B cell (primary cell): ENCODE results near the gene KLHL17. TPM values are rescaled to one million over a fixed set of nuclear protein-coding genes. Genes with fewer than 3 reads are reported as not detected.

Source experiments
- ATAC-seq: fragments of 200-7000 bp; cut with Tn5 transposase; one replicate; pipeline ENCODE4 v1.10.0; 2021; ENCODE audit warnings: low read depth, mild to moderate bottlenecking, moderate number of reproducible peaks, moderate library complexity
- CTCF ChIA-PET: fragments of 350-600 bp; sonication (Branson Sonifier 250); formaldehyde crosslinking; loops from one replicate; lab custom pipeline; 2021; ENCODE audit warnings: antibody characterized with exemption, inconsistent platforms; lab: Charles Lee
- POLR2A ChIA-PET: fragments of 350-600 bp; sonication (Branson Sonifier 250); formaldehyde crosslinking; loops from one replicate; lab custom pipeline; 2021; ENCODE audit warnings: antibody characterized with exemption; lab: Charles Lee
- DNase-seq: peaks from one replicate; pipeline ENCODE4 v3.0.0; 2013
- H2AFZ ChIP-seq: 2 replicates; pipeline ENCODE4 v1.6.1; 2012; ENCODE audit warnings: mild to moderate bottlenecking, low read depth, low read length; ENCODE audit not compliant: insufficient read depth, poor library complexity, severe bottlenecking
- H3K27ac ChIP-seq, 2 donors: 1 replicate in 1 of 2; 2 replicates in 1 of 2; pipeline ENCODE4 v1.5.1; 2012 to 2013; ENCODE audit warnings: low read length in 2 of 2, mild to moderate bottlenecking in 2 of 2, moderate library complexity in 1 of 2
- H3K27me3 ChIP-seq, 4 experiments: fragments of 200-600 bp in 1 of 4; sonication (generic) in 1 of 4; replicated peaks in 1 of 4; 1 replicate in 2 of 4; 2 replicates in 2 of 4; pipeline versions ENCODE4 v1.6.1 to v1.7.0; 2013 to 2016; ENCODE audit warnings: low read length in 3 of 4, mild to moderate bottlenecking in 2 of 4, mixed read lengths in 1 of 4, moderate library complexity in 1 of 4; ENCODE audit not compliant: insufficient read depth in 4 of 4, control insufficient read depth in 3 of 4; ENCODE audit errors: control extremely low read depth in 1 of 4
- H3K36me3 ChIP-seq, 2 experiments: replicated peaks in 1 of 2; 1 replicate in 1 of 2; 2 replicates in 1 of 2; pipeline versions ENCODE4 v1.6.1 to v1.7.1; 2013; ENCODE audit warnings: low read length in 1 of 2; ENCODE audit not compliant: insufficient read depth in 2 of 2, control insufficient read depth in 1 of 2; ENCODE audit errors: control extremely low read depth in 1 of 2, extremely low read depth in 1 of 2
- H3K4me1 ChIP-seq, 2 donors: fragments of 200-600 bp in 1 of 2; sonication (generic) in 1 of 2; 1 replicate in 1 of 2; 2 replicates in 1 of 2; pipeline versions ENCODE4 v1.5.1 to v1.6.1; 2013 to 2017; ENCODE audit warnings: low read length in 2 of 2; ENCODE audit not compliant: control insufficient read depth in 2 of 2, insufficient read depth in 2 of 2
- H3K4me2 ChIP-seq: replicated peaks from 2 replicates; pipeline ENCODE3; 2012; ENCODE audit warnings: mild to moderate bottlenecking, low read depth, low read length; ENCODE audit not compliant: poor library complexity, severe bottlenecking
- H3K4me3 ChIP-seq, 5 experiments: fragments of 200-600 bp in 1 of 5; sonication (generic) in 1 of 5; 1 replicate in 3 of 5; 2 replicates in 2 of 5; pipeline versions ENCODE4 v1.5.1 to v1.7.0; 2011 to 2016; ENCODE audit warnings: low read length in 4 of 5, mild to moderate bottlenecking in 4 of 5, low read depth in 2 of 5, control low read depth in 1 of 5, moderate library complexity in 1 of 5; ENCODE audit not compliant: insufficient read depth in 1 of 5; ENCODE audit errors: control extremely low read depth in 1 of 5, extremely low read depth in 1 of 5
- H3K79me2 ChIP-seq: fragments of 200-600 bp; sonication (generic); one replicate; pipeline ENCODE4 v1.6.0; 2016; ENCODE audit warnings: low read length; ENCODE audit not compliant: control insufficient read depth, insufficient read depth
- H3K9ac ChIP-seq: fragments of 200-600 bp; sonication (generic); 2 replicates; pipeline ENCODE4 v1.6.1; 2017; ENCODE audit warnings: mild to moderate bottlenecking, low read length, moderate library complexity
- H3K9me3 ChIP-seq, 3 donors: one replicate each; pipeline versions ENCODE4 v1.6.1 to v1.7.1; 2013; ENCODE audit warnings: low read length in 2 of 3; ENCODE audit not compliant: control insufficient read depth in 2 of 3, insufficient read depth in 1 of 3; ENCODE audit errors: control extremely low read depth in 1 of 3
- H4K20me1 ChIP-seq: 2 replicates; pipeline ENCODE4 v1.6.0; 2012; ENCODE audit warnings: mild to moderate bottlenecking, low read length; ENCODE audit not compliant: insufficient read depth, control insufficient read depth, poor library complexity, severe bottlenecking
- H3K27ac Mint-ChIP-seq: one replicate; pipeline ENCODE4 v1.8.0; 2021; ENCODE audit warnings: mixed read lengths
- H3K27me3 Mint-ChIP-seq: one replicate; pipeline ENCODE4 v1.8.0; 2021; ENCODE audit warnings: mixed read lengths
- H3K4me1 Mint-ChIP-seq: one replicate; pipeline ENCODE4 v1.8.0; 2021; ENCODE audit warnings: mixed read lengths
- H3K4me3 Mint-ChIP-seq: one replicate; pipeline ENCODE4 v1.8.0; 2021; ENCODE audit warnings: mixed read lengths
- H3K9me3 Mint-ChIP-seq: one replicate; pipeline ENCODE4 v1.8.0; 2022; ENCODE audit warnings: mixed read lengths; ENCODE audit not compliant: insufficient read depth
- CTCF ChIP-seq: fragments of 200-600 bp; IDR thresholded peaks from one replicate; pipeline ENCODE4 v1.8.0; 2022; ENCODE audit warnings: antibody characterized with exemption, mild to moderate bottlenecking
- EZH2 ChIP-seq: IDR thresholded peaks from 2 replicates; pipeline ENCODE4 v1.6.1; 2012; ENCODE audit warnings: borderline replicate concordance, low read depth, mild to moderate bottlenecking, moderate library complexity, low read length; ENCODE audit not compliant: insufficient read depth, poor library complexity, severe bottlenecking
- WGBS: methylation state at CpG from one replicate; pipeline ENCODE4 v1.1.5; 2013; ENCODE audit warnings: missing lambda C conversion rate; ENCODE audit not compliant: insufficient coverage; 5-methylcytosine and 5-hydroxymethylcytosine counted together
- intact Hi-C: fragments of 100-400 bp; cut with micrococcal nuclease; formaldehyde crosslinking; loops from one replicate; pipeline ENCODE4 v1.10.0; 2022
- polyA plus RNA-seq: library from polyadenylated mRNA; depleted of rRNA; stranded (reverse); fragments of >200 nt; gene quantifications from 2 replicates; pipeline ENCODE4 v1.2.3, GENCODE V29; 2012
- total RNA-seq, 2 donors: library from RNA; stranded (reverse); fragments of 120-200 nt in 1 of 2; gene quantifications; 1 replicate in 1 of 2; 2 replicates in 1 of 2; pipeline versions ENCODE4 v1.2.3 to v1.2.4, GENCODE V29; 2013 to 2022

The KLHL17 gene
- total and polyA plus RNA-seq, 2 donors (not counting 1 experiment from before 2014, with no cell fraction given): 30.1 to 57.5 TPM

DNA sequence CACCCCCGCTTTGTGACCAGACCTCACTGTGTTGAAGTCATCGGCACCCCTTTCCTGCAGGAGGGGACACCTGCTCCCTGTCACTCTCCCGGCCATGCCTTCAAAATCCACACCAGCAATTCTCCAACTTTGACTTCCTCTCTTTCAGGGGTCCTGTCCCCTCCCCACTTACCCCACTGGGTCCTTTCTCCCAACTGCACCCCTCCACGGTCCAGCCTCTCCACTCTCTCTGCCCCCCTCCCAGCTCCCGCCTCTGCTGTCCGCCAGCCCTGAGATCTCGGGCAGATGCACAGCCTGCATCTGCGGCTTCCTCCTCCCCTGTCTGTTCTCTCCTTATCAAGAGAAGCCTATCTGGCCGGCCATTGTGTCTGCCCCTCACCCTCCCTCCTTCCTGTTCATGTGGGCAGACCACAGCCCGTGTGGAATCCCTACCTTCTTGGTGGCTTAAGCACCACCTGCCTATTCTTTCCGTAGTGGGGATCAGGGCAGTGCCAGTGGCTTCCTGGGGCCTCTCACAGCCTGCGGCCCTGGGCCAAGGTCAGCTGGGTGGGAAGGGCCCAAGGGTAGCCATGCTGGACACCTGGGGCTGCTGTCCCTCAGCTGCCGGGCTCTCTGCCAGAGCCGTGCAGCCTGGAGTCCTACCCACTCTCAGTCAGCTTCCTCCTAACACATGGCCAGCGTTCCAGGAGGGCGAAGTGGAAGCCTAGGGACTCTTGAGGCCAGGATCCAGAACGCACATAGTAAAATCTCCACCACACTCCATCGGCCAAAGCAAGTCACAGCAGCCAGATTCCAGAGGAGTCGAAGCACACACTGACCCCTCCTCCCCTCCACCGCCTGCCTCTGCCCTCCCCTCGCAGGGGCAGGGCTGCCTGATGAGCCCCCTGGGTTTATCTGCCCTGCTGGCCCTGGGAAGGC is 44.7 kb downstream of the KLHL17 start:
- no peak overlapping the region for H3K4me2 ChIP-seq
- H2AFZ ChIP-seq: no peak overlapping the region
- ATAC-seq (no peak), DNase-seq (peak; percentile 41)
- no peak overlapping the region for H3K4me3 ChIP-seq
- H3K9ac ChIP-seq: no peak overlapping the region
- no peaks in the 10 kb centered on the region for H4K20me1 ChIP-seq
- intact Hi-C loops: no loop called here
- Mint-ChIP-seq H3K27ac (no peak overlapping the region), H3K4me1 (peaks cover 23% of the 10 kb centered on the region), H3K4me3 (no peak overlapping the region), H3K27me3 (peaks cover 30% of the 10 kb centered on the region), H3K9me3 (no peaks in the 10 kb centered on the region)
- H3K79me2 ChIP-seq: no peaks in the 10 kb centered on the region
- no peak for TF ChIP-seq CTCF
- TF ChIP-seq EZH2: no peak
- 9% methylated on average over 20 of the region's 21 CpGs for WGBS
- peaks cover 0 to 17% (median 0%) of the 10 kb centered on the region in 3 donors for H3K9me3 ChIP-seq
- H3K27me3 ChIP-seq: peaks cover 0 to 63% (median 38%) of the 10 kb centered on the region in 4 experiments
- peaks cover 25 to 38% of the 10 kb centered on the region in 2 donors for H3K4me1 ChIP-seq
- ChIA-PET CTCF (interaction anchor here (0.6 to 1.1 kb wide), 2 partner anchors 9 to 571 kb away, joined by 3 read pairs; partner anchors contain the start of gene ISG15), POLR2A (no interaction called here)
- H3K27ac ChIP-seq: no peak overlapping the region
- H3K36me3 ChIP-seq: no peaks in the 10 kb centered on the region
